GM21717 (cell line): ENCODE results near the gene DNAH5.

Source experiments
- ATAC-seq: cut with Tn5 transposase; IDR thresholded peaks from one replicate; pipeline ENCODE4 v1.9.1; 2021; ENCODE audit warnings: mild to moderate bottlenecking, moderate library complexity; ENCODE audit not compliant: unreplicated experiment

The DNAH5 gene

GRCh38 chr5:13939638-13940037, 4.8 kb downstream of the DNAH5 start:
- ATAC-seq: no peak

- ATAC-seq: no peak
Measured at GRCh38 chr5:13934921-13935320, 9.6 kb downstream of the DNAH5 start.

- no peak for ATAC-seq
Measured at GRCh38 chr5:13934125-13934524, 10.4 kb downstream of the DNAH5 start.

GRCh38 chr5:13932561-13932960, 11.9 kb downstream of the DNAH5 start:
- no peak for ATAC-seq

- ATAC-seq: no peak
Measured at GRCh38 chr5:13932011-13932410, 12.5 kb downstream of the DNAH5 start.

- ATAC-seq: no peak
Measured at GRCh38 chr5:13930541-13931171, 13.8 kb downstream of the DNAH5 start.

- ATAC-seq: no peak
Measured at GRCh38 chr5:13926731-13927130, 17.8 kb downstream of the DNAH5 start.

- ATAC-seq: no peak
Measured at GRCh38 chr5:13921578-13921977, 22.9 kb downstream of the DNAH5 start.

- no peak for ATAC-seq
Measured at GRCh38 chr5:13919786-13920185, 24.7 kb downstream of the DNAH5 start.

- ATAC-seq: no peak
Measured at GRCh38 chr5:13919087-13919486, 25.4 kb downstream of the DNAH5 start.

GRCh38 chr5:13917061-13917460, 27.4 kb downstream of the DNAH5 start:
- no peak for ATAC-seq

GRCh38 chr5:13913962-13914361, 30.5 kb downstream of the DNAH5 start:
- no peak for ATAC-seq

GRCh38 chr5:13910637-13911288, 33.7 kb downstream of the DNAH5 start:
- no peak for ATAC-seq

- ATAC-seq: no peak
Measured at GRCh38 chr5:13910201-13910600, 34.3 kb downstream of the DNAH5 start.

GRCh38 chr5:13909271-13909670, 35.2 kb downstream of the DNAH5 start:
- ATAC-seq: no peak

- no peak for ATAC-seq
Measured at GRCh38 chr5:13898569-13898968, 45.9 kb downstream of the DNAH5 start.

- ATAC-seq: no peak
Measured at GRCh38 chr5:13878357-13878756, 66.1 kb downstream of the DNAH5 start.

- ATAC-seq: no peak
Measured at GRCh38 chr5:13866792-13867191, 77.7 kb downstream of the DNAH5 start.

- no peak for ATAC-seq
Measured at GRCh38 chr5:13865312-13865711, 79.2 kb downstream of the DNAH5 start.

GRCh38 chr5:13860146-13860545, 84.3 kb downstream of the DNAH5 start:
- ATAC-seq: no peak

- no peak for ATAC-seq
Measured at GRCh38 chr5:13859270-13860065, 85.0 kb downstream of the DNAH5 start.
